HFF-Myc (cell line): ENCODE measurements around the gene ZNF25.
"Not testable (repeated sequence)": the region's sequence is repeated elsewhere in the genome, so short reads cannot be mapped to it uniquely, and the experiment has no call there.

ENCODE experiments used
- DNase-seq: peaks from one replicate; pipeline ENCODE4 v3.0.0-alpha.2; 2011; ENCODE audit warnings: low read depth; ENCODE audit errors: extremely low read depth
- H3K4me3 ChIP-seq: replicated peaks from 2 replicates; pipeline ENCODE4 v1.5.1; 2011; ENCODE audit warnings: low read depth, mild to moderate bottlenecking, control low read depth, low read length
- CTCF ChIP-seq: IDR thresholded peaks from 2 replicates; pipeline ENCODE4 v1.5.1; 2012; ENCODE audit warnings: mild to moderate bottlenecking, low read depth, low read length, control low read depth; ENCODE audit errors: missing control alignments

The ZNF25 gene

GRCh38 chr10:38003588-38003987 lies 27.1 kb upstream of the ZNF25 start:
- TF ChIP-seq CTCF: no peak
- no peak overlapping the region for H3K4me3 ChIP-seq
- no peak for DNase-seq

- TF ChIP-seq CTCF: no peak
These were observed 26.6 kb upstream of the ZNF25 start for GRCh38 chr10:38003026-38003425.

GRCh38 chr10:38000474-38000873 lies 24.0 kb upstream of the ZNF25 start:
- H3K4me3 ChIP-seq, DNase-seq: not testable (repeated sequence)

More at GRCh38 chr10:38003026-38003425, 26.6 kb upstream of the ZNF25 start:
- H3K4me3 ChIP-seq: no peak overlapping the region
- DNase-seq: no peak

- H3K4me3 ChIP-seq, DNase-seq: not testable (repeated sequence)
These were observed 22.5 kb upstream of the ZNF25 start for GRCh38 chr10:37998920-37999319.

- H3K4me3 ChIP-seq: no peak overlapping the region
- no peak for DNase-seq
- TF ChIP-seq CTCF: no peak
These were observed 15.6 kb upstream of the ZNF25 start for GRCh38 chr10:37992083-37992482.

- no peak for TF ChIP-seq CTCF
- H3K4me3 ChIP-seq: no peak overlapping the region
- no peak for DNase-seq
These were observed 15.2 kb upstream of the ZNF25 start for GRCh38 chr10:37991655-37992054.

GRCh38 chr10:37976880-37977203 lies 395 bp upstream of the ZNF25 start:
- TF ChIP-seq CTCF: no peak
- no peak for DNase-seq
- peak overlapping the region; percentile 66 for H3K4me3 ChIP-seq

GRCh38 chr10:37975401-37975991 lies 951 bp downstream of the ZNF25 start:
- TF ChIP-seq CTCF: no peak
- peak; percentile 1 for DNase-seq
- H3K4me3 ChIP-seq: peak overlapping the region; percentile 66
